GM23338 (cell line): Measurements from ENCODE around the gene MYO19.
"Not testable (repeated sequence)": the region's sequence is repeated elsewhere in the genome, so short reads cannot be mapped to it uniquely, and the experiment has no call there.

Experiments
- CREB1 ChIP-seq: fragments of 250-450 bp; sonication (Bioruptor Pico); IDR thresholded peaks from 2 replicates; pipeline ENCODE4 v1.5.0; 2020; ENCODE audit warnings: low read depth, mild to moderate bottlenecking, moderate library complexity
- ETS1 ChIP-seq: IDR thresholded peaks from 2 replicates; pipeline ENCODE4 v1.6.1; 2016; ENCODE audit warnings: antibody characterized with exemption
- EZH2 ChIP-seq: fragments of 200-600 bp; sonication (generic); IDR thresholded peaks from one replicate; pipeline ENCODE4 v1.8.0; 2017; ENCODE audit warnings: antibody characterized with exemption, mild to moderate bottlenecking, low read depth; ENCODE audit not compliant: unreplicated experiment
- EZH2phosphoT487 ChIP-seq: fragments of 200-600 bp; sonication (generic); IDR thresholded peaks from one replicate; pipeline ENCODE4 v1.8.1; 2018; ENCODE audit warnings: antibody characterized with exemption; ENCODE audit not compliant: unreplicated experiment
- JUNB ChIP-seq: IDR thresholded peaks from one replicate; pipeline ENCODE4 v1.6.1; 2016; ENCODE audit warnings: antibody characterized with exemption; ENCODE audit not compliant: unreplicated experiment
- NANOG ChIP-seq: IDR thresholded peaks from 2 replicates; pipeline ENCODE4 v1.6.1; 2016; ENCODE audit warnings: antibody characterized with exemption, borderline replicate concordance
- POLR2AphosphoS5 ChIP-seq: IDR thresholded peaks from 2 replicates; pipeline ENCODE4 v1.6.1; 2016; ENCODE audit warnings: antibody characterized with exemption, low read depth
- REST ChIP-seq: IDR thresholded peaks from one replicate; pipeline ENCODE4 v1.6.1; 2018; ENCODE audit warnings: antibody characterized with exemption; ENCODE audit not compliant: unreplicated experiment
- ZNF114 ChIP-seq: fragments of 250-450 bp; sonication (Bioruptor Pico); IDR thresholded peaks from 2 replicates; pipeline ENCODE4 v1.5.0; 2020; ENCODE audit warnings: mild to moderate bottlenecking, moderate library complexity
- ZNF331 ChIP-seq: fragments of 250-450 bp; sonication (Bioruptor Pico); IDR thresholded peaks from 2 replicates; pipeline ENCODE4 v1.5.0; 2020; ENCODE audit warnings: low read depth, mild to moderate bottlenecking, moderate library complexity
- TF ChIP-seq, protein P1 (sequence below), 2 experiments: fragments of 200-600 bp in 1 of 2; sonication (generic) in 1 of 2; conservative IDR thresholded peaks; 2 replicates each; pipeline versions ENCODE4 v1.5.1 to v1.6.1; 2016 to 2017; ENCODE audit warnings: antibody characterized with exemption in 2 of 2, low read depth in 2 of 2, mild to moderate bottlenecking in 2 of 2, moderate library complexity in 1 of 2
- TF ChIP-seq, protein P2 (sequence below): fragments of 250-450 bp; sonication (Bioruptor Pico); IDR thresholded peaks from 2 replicates; pipeline ENCODE4 v1.5.0; 2020; ENCODE audit warnings: mild to moderate bottlenecking, moderate library complexity

DNA sequence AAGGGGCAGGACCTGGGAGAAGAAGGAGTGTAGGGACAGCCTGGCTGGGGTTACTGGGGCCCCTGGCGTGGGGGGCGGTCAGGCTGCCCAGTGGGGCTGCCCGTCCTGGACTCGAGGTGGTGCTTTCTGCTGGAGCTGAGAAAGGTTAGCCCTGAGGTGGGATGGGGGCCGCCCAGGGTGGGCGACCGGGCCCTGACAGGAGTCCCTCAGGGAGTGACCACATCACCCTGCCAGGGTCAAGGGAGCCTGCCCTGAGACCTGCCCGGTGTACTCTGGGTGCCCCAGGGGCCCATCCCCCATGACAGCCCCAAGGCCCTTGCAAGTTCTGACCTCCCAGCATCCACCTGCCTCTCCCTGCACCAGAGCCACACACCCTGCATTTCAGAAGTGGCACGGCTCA is 77.0 kb downstream of the MYO19 start:
- TF ChIP-seq, protein P1, sequence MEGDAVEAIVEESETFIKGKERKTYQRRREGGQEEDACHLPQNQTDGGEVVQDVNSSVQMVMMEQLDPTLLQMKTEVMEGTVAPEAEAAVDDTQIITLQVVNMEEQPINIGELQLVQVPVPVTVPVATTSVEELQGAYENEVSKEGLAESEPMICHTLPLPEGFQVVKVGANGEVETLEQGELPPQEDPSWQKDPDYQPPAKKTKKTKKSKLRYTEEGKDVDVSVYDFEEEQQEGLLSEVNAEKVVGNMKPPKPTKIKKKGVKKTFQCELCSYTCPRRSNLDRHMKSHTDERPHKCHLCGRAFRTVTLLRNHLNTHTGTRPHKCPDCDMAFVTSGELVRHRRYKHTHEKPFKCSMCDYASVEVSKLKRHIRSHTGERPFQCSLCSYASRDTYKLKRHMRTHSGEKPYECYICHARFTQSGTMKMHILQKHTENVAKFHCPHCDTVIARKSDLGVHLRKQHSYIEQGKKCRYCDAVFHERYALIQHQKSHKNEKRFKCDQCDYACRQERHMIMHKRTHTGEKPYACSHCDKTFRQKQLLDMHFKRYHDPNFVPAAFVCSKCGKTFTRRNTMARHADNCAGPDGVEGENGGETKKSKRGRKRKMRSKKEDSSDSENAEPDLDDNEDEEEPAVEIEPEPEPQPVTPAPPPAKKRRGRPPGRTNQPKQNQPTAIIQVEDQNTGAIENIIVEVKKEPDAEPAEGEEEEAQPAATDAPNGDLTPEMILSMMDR (conservative IDR thresholded peaks at IDR 0.05; ENCODE audit: low read depth in 2 of 2), result not testable (repeated sequence)
- not testable (repeated sequence) for TF ChIP-seq ZNF114 (CRISPR knock-in tag); ZNF331; CREB1 (CRISPR knock-in tag); POLR2AphosphoS5; EZH2; REST; JUNB; EZH2phosphoT487; ETS1; NANOG
- TF ChIP-seq, protein P2, sequence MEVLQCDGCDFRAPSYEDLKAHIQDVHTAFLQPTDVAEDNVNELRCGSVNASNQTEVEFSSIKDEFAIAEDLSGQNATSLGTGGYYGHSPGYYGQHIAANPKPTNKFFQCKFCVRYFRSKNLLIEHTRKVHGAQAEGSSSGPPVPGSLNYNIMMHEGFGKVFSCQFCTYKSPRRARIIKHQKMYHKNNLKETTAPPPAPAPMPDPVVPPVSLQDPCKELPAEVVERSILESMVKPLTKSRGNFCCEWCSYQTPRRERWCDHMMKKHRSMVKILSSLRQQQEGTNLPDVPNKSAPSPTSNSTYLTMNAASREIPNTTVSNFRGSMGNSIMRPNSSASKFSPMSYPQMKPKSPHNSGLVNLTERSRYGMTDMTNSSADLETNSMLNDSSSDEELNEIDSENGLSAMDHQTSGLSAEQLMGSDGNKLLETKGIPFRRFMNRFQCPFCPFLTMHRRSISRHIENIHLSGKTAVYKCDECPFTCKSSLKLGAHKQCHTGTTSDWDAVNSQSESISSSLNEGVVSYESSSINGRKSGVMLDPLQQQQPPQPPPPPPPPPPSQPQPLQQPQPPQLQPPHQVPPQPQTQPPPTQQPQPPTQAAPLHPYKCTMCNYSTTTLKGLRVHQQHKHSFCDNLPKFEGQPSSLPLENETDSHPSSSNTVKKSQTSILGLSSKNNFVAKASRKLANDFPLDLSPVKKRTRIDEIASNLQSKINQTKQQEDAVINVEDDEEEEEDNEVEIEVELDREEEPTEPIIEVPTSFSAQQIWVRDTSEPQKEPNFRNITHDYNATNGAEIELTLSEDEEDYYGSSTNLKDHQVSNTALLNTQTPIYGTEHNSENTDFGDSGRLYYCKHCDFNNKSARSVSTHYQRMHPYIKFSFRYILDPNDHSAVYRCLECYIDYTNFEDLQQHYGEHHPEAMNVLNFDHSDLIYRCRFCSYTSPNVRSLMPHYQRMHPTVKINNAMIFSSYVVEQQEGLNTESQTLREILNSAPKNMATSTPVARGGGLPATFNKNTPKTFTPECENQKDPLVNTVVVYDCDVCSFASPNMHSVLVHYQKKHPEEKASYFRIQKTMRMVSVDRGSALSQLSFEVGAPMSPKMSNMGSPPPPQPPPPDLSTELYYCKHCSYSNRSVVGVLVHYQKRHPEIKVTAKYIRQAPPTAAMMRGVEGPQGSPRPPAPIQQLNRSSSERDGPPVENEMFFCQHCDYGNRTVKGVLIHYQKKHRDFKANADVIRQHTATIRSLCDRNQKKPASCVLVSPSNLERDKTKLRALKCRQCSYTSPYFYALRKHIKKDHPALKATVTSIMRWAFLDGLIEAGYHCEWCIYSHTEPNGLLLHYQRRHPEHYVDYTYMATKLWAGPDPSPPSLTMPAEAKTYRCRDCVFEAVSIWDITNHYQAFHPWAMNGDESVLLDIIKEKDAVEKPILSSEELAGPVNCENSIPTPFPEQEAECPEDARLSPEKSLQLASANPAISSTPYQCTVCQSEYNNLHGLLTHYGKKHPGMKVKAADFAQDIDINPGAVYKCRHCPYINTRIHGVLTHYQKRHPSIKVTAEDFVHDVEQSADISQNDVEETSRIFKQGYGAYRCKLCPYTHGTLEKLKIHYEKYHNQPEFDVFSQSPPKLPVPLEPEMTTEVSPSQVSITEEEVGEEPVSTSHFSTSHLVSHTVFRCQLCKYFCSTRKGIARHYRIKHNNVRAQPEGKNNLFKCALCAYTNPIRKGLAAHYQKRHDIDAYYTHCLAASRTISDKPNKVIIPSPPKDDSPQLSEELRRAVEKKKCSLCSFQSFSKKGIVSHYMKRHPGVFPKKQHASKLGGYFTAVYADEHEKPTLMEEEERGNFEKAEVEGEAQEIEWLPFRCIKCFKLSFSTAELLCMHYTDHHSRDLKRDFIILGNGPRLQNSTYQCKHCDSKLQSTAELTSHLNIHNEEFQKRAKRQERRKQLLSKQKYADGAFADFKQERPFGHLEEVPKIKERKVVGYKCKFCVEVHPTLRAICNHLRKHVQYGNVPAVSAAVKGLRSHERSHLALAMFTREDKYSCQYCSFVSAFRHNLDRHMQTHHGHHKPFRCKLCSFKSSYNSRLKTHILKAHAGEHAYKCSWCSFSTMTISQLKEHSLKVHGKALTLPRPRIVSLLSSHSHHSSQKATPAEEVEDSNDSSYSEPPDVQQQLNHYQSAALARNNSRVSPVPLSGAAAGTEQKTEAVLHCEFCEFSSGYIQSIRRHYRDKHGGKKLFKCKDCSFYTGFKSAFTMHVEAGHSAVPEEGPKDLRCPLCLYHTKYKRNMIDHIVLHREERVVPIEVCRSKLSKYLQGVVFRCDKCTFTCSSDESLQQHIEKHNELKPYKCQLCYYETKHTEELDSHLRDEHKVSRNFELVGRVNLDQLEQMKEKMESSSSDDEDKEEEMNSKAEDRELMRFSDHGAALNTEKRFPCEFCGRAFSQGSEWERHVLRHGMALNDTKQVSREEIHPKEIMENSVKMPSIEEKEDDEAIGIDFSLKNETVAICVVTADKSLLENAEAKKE, result not testable (repeated sequence)
